K562 (cell line): Measurements from ENCODE around the gene RCOR1. TPM values are rescaled to one million over a fixed set of nuclear protein-coding genes. Genes with fewer than 3 reads are reported as not detected.

Source experiments
- ATAC-seq: fragments of 200-7000 bp; cut with Tn5 transposase; 3 replicates; pipeline ENCODE4 v1.9.1; 2020; ENCODE audit warnings: moderate library complexity
- BruUV-seq: library from RNA; stranded (reverse); fragments of 400-500 nt; replicated peaks from 2 replicates; lab custom pipeline; 2021; lab: Mats Ljungman, UMichigan
- CTCF ChIA-PET: fragments of 300-600 bp; formaldehyde crosslinking; extraction: SDS; loops from one replicate; lab custom pipeline; 2021; ENCODE audit warnings: low intra/inter-chr PET ratio; lab: Yijun Ruan, JAX
- POLR2A ChIA-PET: fragments of 300-600, 350-650 bp; sonication (Branson Sonifier 250); formaldehyde crosslinking; extraction: SDS; loops from one replicate; lab custom pipeline; 2021; ENCODE audit warnings: antibody characterized with exemption, inconsistent platforms; lab: Yijun Ruan, JAX
- DNase-seq, 4 experiments: peaks; one replicate each; pipeline versions ENCODE4 v3.0.0 to v3.0.0-alpha.2; 2011 to 2018; ENCODE audit warnings: low spot score in 3 of 4, mixed read lengths in 3 of 4; ENCODE audit errors: extremely low read depth in 1 of 4
- FAIRE-seq: peaks from 2 replicates; lab custom pipeline; 2011; peaks lifted over from hg19 to GRCh38; lab: Jason Lieb, UNC
- H2AFZ ChIP-seq: 2 replicates; pipeline ENCODE4 v1.6.0; 2011; ENCODE audit warnings: low read depth, low read length, control low read depth, inconsistent platforms
- H3K27ac ChIP-seq: fragments of 200-600 bp; 3 replicates; pipeline ENCODE4 v1.8.0; 2011; ENCODE audit warnings: low read depth, mild to moderate bottlenecking, control low read depth, inconsistent platforms, low read length, moderate library complexity, mixed read lengths; ENCODE audit errors: extremely low read depth
- H3K27me3 ChIP-seq, 2 experiments: fragments of 300-600 bp in 1 of 2; 2 replicates in 1 of 2; 3 replicates in 1 of 2; pipeline versions ENCODE4 v1.6.0 to v1.8.0; 2011; ENCODE audit warnings: inconsistent platforms in 2 of 2, low read length in 2 of 2, mild to moderate bottlenecking in 1 of 2, mixed read lengths in 1 of 2, moderate library complexity in 1 of 2; ENCODE audit not compliant: control insufficient read depth in 2 of 2, insufficient read depth in 2 of 2
- H3K36me3 ChIP-seq: fragments of 300-600 bp; 3 replicates; pipeline ENCODE4 v1.8.0; 2011; ENCODE audit warnings: mild to moderate bottlenecking, low read length, inconsistent platforms; ENCODE audit not compliant: control insufficient read depth, insufficient read depth
- H3K4me1 ChIP-seq, 2 experiments: fragments of 200-600 bp in 1 of 2; replicated peaks in 1 of 2; 2 replicates in 1 of 2; 3 replicates in 1 of 2; pipeline versions ENCODE4 v1.5.1 to v1.8.0; 2011; ENCODE audit warnings: inconsistent platforms in 2 of 2, low read length in 2 of 2, mild to moderate bottlenecking in 1 of 2, mixed read lengths in 1 of 2, moderate library complexity in 1 of 2; ENCODE audit not compliant: control insufficient read depth in 2 of 2, insufficient read depth in 2 of 2
- H3K4me2 ChIP-seq: 2 replicates; pipeline ENCODE4 v1.6.1; 2011; ENCODE audit warnings: low read length, control low read depth, inconsistent platforms, mixed read lengths; ENCODE audit not compliant: insufficient read depth
- H3K4me3 ChIP-seq: fragments of 200-600 bp; sonication (generic), shearing (Covaris generic); 2 replicates; pipeline ENCODE4 v1.5.1; 2016; ENCODE audit warnings: control low read depth, inconsistent platforms
- H3K79me2 ChIP-seq: fragments of 200-600 bp; 3 replicates; pipeline ENCODE4 v1.8.0; 2011; ENCODE audit warnings: low read length, inconsistent platforms; ENCODE audit not compliant: control insufficient read depth, insufficient read depth
- H3K9ac ChIP-seq, 2 experiments: 2 replicates each; pipeline versions ENCODE4 v1.6.0 to v1.6.1; 2011; ENCODE audit warnings: low read depth in 2 of 2, low read length in 2 of 2, control low read depth in 1 of 2, inconsistent platforms in 1 of 2, mild to moderate bottlenecking in 1 of 2, mixed read lengths in 1 of 2; ENCODE audit not compliant: insufficient read depth in 1 of 2
- H3K9me1 ChIP-seq: one replicate; pipeline ENCODE4 v1.6.0; 2011; ENCODE audit warnings: inconsistent platforms, mild to moderate bottlenecking, low read length, moderate library complexity; ENCODE audit not compliant: control insufficient read depth, insufficient read depth
- H3K9me3 ChIP-seq: replicated peaks from 2 replicates; pipeline ENCODE4 v1.5.1; 2011; ENCODE audit warnings: low read depth, low read length, inconsistent platforms; ENCODE audit not compliant: control insufficient read depth, insufficient read depth
- H4K20me1 ChIP-seq: replicated peaks from 2 replicates; pipeline ENCODE4 v1.6.1; 2011; ENCODE audit warnings: low read length, inconsistent platforms, mixed read lengths; ENCODE audit not compliant: control insufficient read depth, insufficient read depth
- ARID1B ChIP-seq: fragments of 450-650 bp; IDR thresholded peaks from 2 replicates; pipeline ENCODE4 v1.6.1; 2016; ENCODE audit warnings: antibody characterized with exemption, mild to moderate bottlenecking, inconsistent platforms
- CCNT2 ChIP-seq: IDR thresholded peaks from 2 replicates; pipeline ENCODE4 v1.6.1; 2011; ENCODE audit warnings: borderline replicate concordance, low read depth, mild to moderate bottlenecking, moderate library complexity, mixed read lengths, low read length; ENCODE audit not compliant: insufficient read length; ENCODE audit errors: extremely low read depth
- E2F3 ChIP-seq: fragments of 250-450 bp; sonication (Bioruptor Pico); IDR thresholded peaks from 2 replicates; pipeline ENCODE4 v1.4.0; 2020; ENCODE audit warnings: mild to moderate bottlenecking
- ELK1 ChIP-seq: sonication (generic); formaldehyde crosslinking; IDR thresholded peaks from 2 replicates; pipeline ENCODE4 v1.8.1; 2022; ENCODE audit warnings: missing genetic modification reagents
- ESRRB ChIP-seq: fragments of 250-450 bp; sonication (Bioruptor Pico); IDR thresholded peaks from 2 replicates; pipeline ENCODE4 v1.5.0; 2020; ENCODE audit warnings: mild to moderate bottlenecking, moderate library complexity, borderline replicate concordance
- LCOR ChIP-seq: sonication (generic); formaldehyde crosslinking; IDR thresholded peaks from 2 replicates; pipeline ENCODE4 v1.8.0; 2022; ENCODE audit warnings: mild to moderate bottlenecking, missing genetic modification reagents
- NEUROD1 ChIP-seq: fragments of 150-350 bp; IDR thresholded peaks from 2 replicates; pipeline ENCODE4 v1.6.1; 2014; ENCODE audit warnings: borderline replicate concordance, low read length, low read depth; ENCODE audit not compliant: partially characterized antibody
- SIN3B ChIP-seq: fragments of 450-650 bp; IDR thresholded peaks from 2 replicates; pipeline ENCODE4 v1.6.1; 2017; ENCODE audit warnings: low read depth, mild to moderate bottlenecking, moderate library complexity
- TAF1 ChIP-seq: IDR thresholded peaks from 2 replicates; pipeline ENCODE4 v1.6.1; 2011; ENCODE audit warnings: mild to moderate bottlenecking, low read length, moderate library complexity; ENCODE audit not compliant: insufficient read depth, control insufficient read depth, severe bottlenecking; ENCODE audit errors: extremely low read depth
- ZBTB1 ChIP-seq: sonication (generic); formaldehyde crosslinking; IDR thresholded peaks from 2 replicates; pipeline ENCODE4 v1.8.1; 2023; ENCODE audit warnings: missing genetic modification reagents, low read depth, mild to moderate bottlenecking, borderline replicate concordance
- ZFP1 ChIP-seq: fragments of 450-650 bp; formaldehyde crosslinking; IDR thresholded peaks from 2 replicates; pipeline ENCODE4 v1.4.0; 2020; ENCODE audit warnings: mild to moderate bottlenecking, mixed read lengths
- ZNF134 ChIP-seq: fragments of 250-450 bp; sonication (Bioruptor Pico); conservative IDR thresholded peaks from 2 replicates; pipeline ENCODE4 v1.4.0; 2020
- WGBS: fragments of 100-300 bp; shearing (Covaris generic); methylation state at CpG from one replicate; pipeline ENCODE4 v1.1.6; 2016; ENCODE audit warnings: low coverage, mixed read lengths; ENCODE audit not compliant: insufficient coverage; ENCODE audit errors: missing lambda C conversion rate; 5-methylcytosine and 5-hydroxymethylcytosine counted together
- in situ Hi-C: fragments of 300-500 bp; cut with MboI; formaldehyde crosslinking; loops from 4 replicates; pipeline ENCODE4 v1.15.0; 2018; ENCODE audit warnings: inconsistent platforms, mixed read lengths
- intact Hi-C: fragments of 100-400 bp; cut with micrococcal nuclease; formaldehyde crosslinking; loops from 2 replicates; pipeline ENCODE4 v1.14.2; 2022
- polyA plus RNA-seq, 8 experiments: library from polyadenylated mRNA; depleted of rRNA in 4 of 8; stranded (reverse) in 5 of 8; unstranded in 3 of 8; fragments of >200 nt; fragmentation: Nextera tagmentation in 2 of 8; fragmentation: Illumina TruSeq in 1 of 8; extraction: Ambion mirVana in 2 of 8; extraction: Trizol in 1 of 8; gene quantifications; 2 replicates each; pipeline versions ENCODE4 v1.2.1 to v1.2.3, GENCODE V29; 2011 to 2014; ENCODE audit warnings: inconsistent platforms in 1 of 8, missing spikeins in 1 of 8
- total RNA-seq, 7 experiments: library from RNA; depleted of rRNA in 6 of 7; stranded (reverse); fragments of >200 nt in 6 of 7; fragmentation: Illumina TruSeq in 2 of 7; extraction: Trizol in 2 of 7; gene quantifications; 2 replicates each; pipeline versions ENCODE4 v1.2.1 to v1.2.3, GENCODE V29; 2011 to 2021; ENCODE audit warnings: low replicate concordance in 1 of 7
- TF ChIP-seq, protein P1 (sequence below): sonication (generic); formaldehyde crosslinking; IDR thresholded peaks from 2 replicates; pipeline ENCODE4 v1.8.1; 2023; ENCODE audit warnings: mild to moderate bottlenecking, missing genetic modification reagents

Gene RCOR1
- total and polyA plus RNA-seq, 9 of the 15 experiments (the other 6 are each of a cell fraction or from before 2014, with no cell fraction given): 8.5 to 47.9 (median 20.9) TPM

DNA sequence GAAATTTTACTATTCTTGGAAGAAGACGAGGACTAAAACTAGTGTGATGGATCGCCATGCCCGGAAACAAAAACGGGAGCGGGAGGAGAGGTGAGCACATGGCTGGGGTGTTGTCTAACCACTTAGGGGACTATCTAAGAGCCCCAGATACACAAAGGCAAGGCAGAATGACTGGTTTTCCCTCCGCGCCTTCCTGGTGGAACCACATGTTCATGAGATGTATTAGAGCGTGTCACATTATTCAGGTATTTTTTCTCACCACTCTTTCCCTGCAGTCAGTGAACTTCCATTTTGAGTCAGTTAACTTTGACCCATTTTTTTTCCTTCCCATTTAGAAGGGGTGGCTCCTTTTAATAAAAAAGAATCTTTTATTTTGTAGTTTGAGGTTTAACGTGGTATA lies 116.0 kb downstream of the RCOR1 start:
- 94% methylated on average over 9 of the region's 9 CpGs for WGBS
- Histone ChIP-seq H3K79me2 (peaks cover 11% of the 10 kb centered on the region; the same call in 2 of the 3 replicates), H3K9me1 (no peaks in the 10 kb centered on the region), H3K9ac (no peak overlapping the region), H3K27ac (no peak overlapping the region), H4K20me1 (no peaks in the 10 kb centered on the region), H3K4me3 (no peak overlapping the region), H3K27me3 (no peaks in the 10 kb centered on the region), H3K4me2 (no peak overlapping the region), H3K9me3 (no peaks in the 10 kb centered on the region), H3K4me1 (no peaks in the 10 kb centered on the region; a peak in 1 of 5 replicates), H3K36me3 (peaks cover 73% of the 10 kb centered on the region), H2AFZ (no peak overlapping the region)
- no TSS peak for BruUV-seq
- ChIA-PET CTCF (no interaction called here), POLR2A (interaction anchor here (1.0 kb wide), 1 partner anchor 15 kb away, joined by 3 read pairs; no protein-coding TSS in a partner anchor)
- FAIRE-seq (no peak), ATAC-seq (no peak), DNase-seq (peak in 2 of 4 experiments; percentile 20 to 25)
- in situ Hi-C loops: no loop called here
- TF ChIP-seq ZFP1 (CRISPR knock-in tag): no peak
- TF ChIP-seq CCNT2: no peak
- TF ChIP-seq ZBTB1 (CRISPR knock-in tag): no peak
- TF ChIP-seq NEUROD1: no peak
- TF ChIP-seq ARID1B: no peak
- no peak for TF ChIP-seq ESRRB (CRISPR knock-in tag)
- TF ChIP-seq ELK1 (CRISPR knock-in tag): no peak
- TF ChIP-seq LCOR (CRISPR knock-in tag): no peak
- TF ChIP-seq ZNF134 (CRISPR knock-in tag): no peak
- TF ChIP-seq SIN3B: no peak
- no peak for TF ChIP-seq TAF1
- TF ChIP-seq E2F3 (CRISPR knock-in tag): no peak
- TF ChIP-seq, protein P1, sequence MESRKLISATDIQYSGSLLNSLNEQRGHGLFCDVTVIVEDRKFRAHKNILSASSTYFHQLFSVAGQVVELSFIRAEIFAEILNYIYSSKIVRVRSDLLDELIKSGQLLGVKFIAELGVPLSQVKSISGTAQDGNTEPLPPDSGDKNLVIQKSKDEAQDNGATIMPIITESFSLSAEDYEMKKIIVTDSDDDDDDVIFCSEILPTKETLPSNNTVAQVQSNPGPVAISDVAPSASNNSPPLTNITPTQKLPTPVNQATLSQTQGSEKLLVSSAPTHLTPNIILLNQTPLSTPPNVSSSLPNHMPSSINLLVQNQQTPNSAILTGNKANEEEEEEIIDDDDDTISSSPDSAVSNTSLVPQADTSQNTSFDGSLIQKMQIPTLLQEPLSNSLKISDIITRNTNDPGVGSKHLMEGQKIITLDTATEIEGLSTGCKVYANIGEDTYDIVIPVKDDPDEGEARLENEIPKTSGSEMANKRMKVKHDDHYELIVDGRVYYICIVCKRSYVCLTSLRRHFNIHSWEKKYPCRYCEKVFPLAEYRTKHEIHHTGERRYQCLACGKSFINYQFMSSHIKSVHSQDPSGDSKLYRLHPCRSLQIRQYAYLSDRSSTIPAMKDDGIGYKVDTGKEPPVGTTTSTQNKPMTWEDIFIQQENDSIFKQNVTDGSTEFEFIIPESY (CRISPR knock-in tag): no peak
- intact Hi-C loops: no loop called here
